ENCODE measurements around the gene TWNK.

The TWNK gene

DNA sequence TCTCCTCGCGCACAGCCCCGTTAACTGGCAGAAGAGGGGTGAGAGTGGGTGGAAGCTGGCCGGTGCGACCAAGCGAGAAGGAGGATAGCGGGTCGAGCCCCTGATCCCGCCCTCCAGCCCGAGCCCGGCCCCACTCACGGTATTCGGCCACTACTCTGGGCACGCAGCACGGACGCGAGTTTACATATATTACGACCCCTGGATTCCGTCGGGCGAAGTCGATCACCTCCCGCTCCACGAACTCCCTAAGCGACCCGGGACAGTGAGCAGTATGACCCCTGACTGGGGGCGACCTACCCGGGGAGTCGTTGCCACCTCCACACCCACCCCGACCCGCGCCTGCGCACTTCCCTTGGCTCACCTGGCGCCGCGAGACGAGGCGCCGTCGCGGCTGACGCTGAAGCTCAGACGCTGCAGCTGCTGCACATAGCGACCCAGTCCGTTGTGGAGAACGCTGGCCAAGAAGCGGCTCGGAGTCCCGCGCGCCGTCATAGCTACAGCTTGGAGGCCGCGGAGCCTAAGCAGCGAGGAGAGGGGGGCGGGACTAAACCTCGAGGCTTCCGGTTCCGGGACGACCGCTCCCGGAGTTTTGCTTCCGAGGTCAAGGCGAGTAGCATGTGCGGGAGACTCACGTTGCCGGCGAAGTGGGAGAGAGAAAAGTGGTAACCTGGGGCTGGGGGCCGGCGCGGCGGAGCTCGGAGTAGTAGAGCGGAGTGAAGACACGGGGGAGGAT is at the start of gene TWNK, which contains the start of gene MRPL43:
TSS of gene TWNK (plus strand) at position 592 of the 733 bp plus-strand sequence. CDS start 668 bp downstream, outside the sequence.
TSS of gene MRPL43 (minus strand) at position 546 of the 733 bp plus-strand sequence. CDS start at position 492, 54 bp downstream.
- DNase-seq (ENCODE audit: low read depth in 2 of 2, low spot score in 1 of 2), result peak; percentile 67 to 71

DNA sequence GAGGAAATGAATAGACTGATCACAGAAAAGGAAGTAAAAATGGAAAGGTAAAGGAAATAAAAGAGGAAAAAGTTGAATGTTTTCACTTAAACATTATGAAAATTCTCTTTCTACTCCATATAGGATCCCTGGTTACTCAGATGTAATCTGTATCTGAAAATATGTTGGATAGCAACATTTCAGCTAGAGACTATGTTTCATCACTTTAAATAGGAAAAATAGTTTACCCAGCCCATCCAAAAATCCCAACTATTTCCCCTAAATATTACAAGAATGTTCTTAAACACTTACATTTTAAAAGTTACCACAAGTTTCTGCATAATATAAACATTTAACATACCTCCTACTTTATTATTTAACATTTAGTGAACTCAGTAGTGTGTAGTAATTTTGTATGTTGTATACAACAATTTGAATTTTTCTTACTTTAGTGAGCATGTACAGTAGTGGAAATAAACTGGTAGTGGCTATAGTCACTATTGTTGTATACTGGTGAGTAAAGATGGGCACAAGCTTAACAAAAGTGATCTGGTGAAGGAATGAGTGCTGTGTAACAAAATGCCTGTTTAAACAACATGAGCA is 47.5 kb upstream of the TWNK start:
- DNase-seq (ENCODE audit: low read depth in 2 of 2, low spot score in 1 of 2), result no peak

DNA sequence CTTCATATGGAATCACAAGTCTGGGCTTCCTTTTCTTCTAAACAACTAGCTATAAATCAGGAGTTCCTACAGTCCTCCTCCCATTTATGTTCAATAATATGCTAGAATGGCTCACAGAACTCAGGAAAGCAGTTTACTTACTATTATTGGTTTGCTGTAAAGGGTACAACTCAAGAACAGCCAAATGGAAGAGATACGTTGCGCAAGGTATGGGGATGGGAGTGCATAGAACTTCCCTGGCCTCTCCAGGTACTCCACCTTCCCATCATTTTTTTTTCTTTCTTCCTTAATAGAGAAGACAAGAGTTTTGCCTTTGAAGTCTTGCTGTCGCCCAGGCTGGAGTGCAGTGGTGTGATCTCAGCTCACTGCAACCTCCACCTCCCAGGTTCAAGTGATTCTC is 45.1 kb upstream of the TWNK start:
- DNase-seq (ENCODE audit: low read depth in 2 of 2, low spot score in 1 of 2), result no peak

DNA sequence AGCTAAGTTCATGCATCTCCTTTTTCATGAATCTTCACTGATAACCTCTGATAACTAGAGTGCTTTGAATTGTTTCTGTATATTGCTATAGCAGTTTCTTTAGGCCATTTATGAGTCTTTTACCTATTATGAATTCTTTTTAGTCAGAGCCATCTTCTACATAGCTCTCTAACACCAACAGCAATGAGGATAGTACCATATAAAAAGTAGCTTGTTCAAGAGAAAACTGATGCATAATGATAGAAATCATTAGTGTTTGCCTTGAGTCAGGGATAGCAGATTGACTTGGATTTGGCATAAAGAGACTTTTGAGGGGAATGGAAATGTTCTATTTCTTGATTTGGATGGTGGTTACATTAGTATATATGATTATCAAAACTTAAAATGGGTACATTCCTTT is 43.8 kb upstream of the TWNK start:
- DNase-seq (ENCODE audit: low read depth in 2 of 2, low spot score in 1 of 2), result no peak

DNA sequence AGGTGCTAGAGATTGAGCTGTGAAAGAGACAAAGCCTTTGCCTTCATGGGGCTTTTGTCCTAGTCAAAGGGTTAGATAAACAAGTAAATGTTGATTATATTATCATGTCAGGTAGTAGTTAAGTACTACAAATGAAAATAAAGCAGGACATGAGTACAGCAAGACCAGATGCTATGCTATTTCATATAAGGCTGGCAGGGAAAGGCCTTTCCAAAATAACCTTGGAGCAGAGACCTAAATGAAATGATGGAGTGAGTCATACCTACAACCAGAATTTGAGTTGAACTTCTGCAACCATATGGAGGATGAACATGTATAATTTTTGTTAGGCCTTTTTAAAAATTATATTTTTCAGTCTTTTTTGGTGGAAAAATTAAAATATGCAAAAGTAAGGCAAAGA is 41.6 kb upstream of the TWNK start:
- DNase-seq (ENCODE audit: low read depth in 2 of 2, low spot score in 1 of 2), result no peak

DNA sequence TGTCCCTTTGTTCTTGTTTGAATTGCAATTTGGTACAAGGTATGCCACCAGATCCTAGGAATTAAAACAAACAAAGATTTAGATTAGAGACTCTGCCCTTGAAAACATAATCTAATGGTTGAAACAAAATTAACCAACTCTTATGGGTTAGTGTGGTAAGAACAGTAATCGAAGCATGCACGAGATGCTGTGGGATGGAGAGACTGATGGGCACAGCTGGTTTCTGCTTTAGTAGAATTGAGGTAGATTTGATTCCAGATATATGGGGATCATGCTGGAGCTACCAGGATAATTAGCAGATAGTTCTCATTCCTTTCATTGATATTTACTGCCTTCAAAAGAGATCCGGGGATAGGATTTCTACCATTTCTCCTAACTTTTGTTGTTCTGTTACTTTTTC is 38.4 kb upstream of the TWNK start:
- DNase-seq (ENCODE audit: low read depth in 2 of 2, low spot score in 1 of 2), result no peak

DNA sequence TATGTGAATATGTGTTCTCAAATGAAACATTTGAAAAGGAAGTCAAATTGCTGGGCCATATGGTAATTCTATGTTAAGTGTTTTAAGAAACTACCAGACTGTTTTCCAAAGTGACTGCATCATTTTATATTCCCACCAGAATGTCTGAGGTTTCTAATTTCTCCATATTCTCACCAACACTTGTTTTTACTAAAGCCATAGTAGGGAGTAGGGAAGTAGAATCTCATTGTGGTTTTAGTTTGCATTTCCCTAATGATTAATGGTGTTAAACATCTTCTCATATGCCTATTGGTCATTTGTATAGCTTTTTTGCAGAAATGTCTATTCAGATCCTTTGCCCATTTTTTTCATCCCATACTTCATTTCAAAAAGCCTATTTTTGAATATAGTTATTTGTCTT is 27.1 kb upstream of the TWNK start:
- DNase-seq (ENCODE audit: low read depth in 2 of 2, low spot score in 1 of 2), result no peak

DNA sequence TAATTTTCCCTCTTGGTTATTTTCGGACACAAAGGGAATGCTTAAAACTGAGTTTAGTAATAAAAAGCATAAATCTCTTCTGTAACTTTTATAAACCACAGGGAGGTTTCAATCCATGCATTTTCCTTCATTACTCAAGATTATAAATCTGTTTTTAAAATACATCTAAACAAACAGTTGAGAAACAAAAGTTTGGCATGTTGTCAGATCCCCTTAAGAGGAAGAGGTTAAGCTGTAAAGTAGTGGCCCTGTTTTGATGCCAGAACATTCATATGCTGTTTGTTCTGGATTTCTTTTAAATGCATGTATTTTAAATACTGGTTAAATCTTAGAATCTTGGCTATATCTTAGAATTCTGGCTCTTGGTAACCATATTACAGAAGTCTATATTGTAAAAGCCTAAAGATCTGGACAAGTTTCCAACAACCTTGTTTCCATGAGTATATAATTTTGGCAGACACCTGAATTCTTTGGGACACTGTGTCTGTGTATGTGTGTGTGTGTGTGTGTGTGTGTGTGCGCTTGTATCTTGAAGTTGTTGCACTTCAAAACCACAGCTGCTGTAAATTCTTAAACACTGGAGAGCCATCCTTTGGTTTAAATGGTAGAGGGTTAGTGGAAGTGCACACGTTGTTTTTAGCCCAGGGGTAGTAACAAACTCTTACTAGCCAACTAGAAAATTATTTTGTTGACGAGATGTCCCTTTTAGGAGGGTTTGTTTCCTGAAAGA is 24.8 kb upstream of the TWNK start:
- no peak for DNase-seq (ENCODE audit: low read depth in 2 of 2, low spot score in 1 of 2)

DNA sequence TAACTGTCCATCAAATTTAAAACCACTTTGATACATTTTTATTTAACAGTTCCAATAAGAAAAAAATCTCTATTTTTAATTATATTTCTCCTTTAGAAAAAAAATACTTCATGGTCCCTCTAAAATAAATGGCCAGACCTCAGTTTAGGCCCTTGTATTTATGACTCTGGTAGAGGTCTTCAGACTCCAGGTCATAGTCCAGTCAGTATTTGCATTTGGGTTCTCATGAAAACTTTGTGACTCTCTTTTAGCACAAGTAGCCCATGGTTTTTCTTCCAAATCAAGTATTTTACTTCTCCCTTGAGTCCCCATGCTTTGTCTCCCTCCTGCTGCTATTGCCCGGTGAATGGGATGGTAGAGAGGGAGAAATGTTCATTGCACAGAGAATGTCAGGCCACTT is 23.5 kb upstream of the TWNK start:
- DNase-seq (ENCODE audit: low read depth in 2 of 2, low spot score in 1 of 2), result no peak

DNA sequence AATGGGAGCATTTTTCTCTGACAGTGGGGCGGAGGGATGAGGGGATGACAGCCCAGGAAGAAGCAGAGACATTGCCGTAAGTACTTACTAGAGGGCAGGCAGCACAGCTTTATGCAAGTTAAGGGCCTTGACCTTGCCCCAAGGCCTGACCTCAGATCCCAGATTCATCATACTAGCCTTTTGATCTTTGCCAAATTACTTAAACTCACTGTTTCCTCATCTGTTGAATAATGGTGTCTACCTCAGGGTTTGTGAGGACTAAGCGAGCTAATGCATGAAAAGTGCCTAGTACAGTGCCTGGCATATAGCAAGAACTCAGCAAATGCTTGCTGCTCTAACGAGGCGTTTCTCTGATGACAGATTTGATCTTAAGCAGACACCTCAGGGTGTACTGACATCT is 21.5 kb upstream of the TWNK start:
- DNase-seq (ENCODE audit: low read depth in 2 of 2, low spot score in 1 of 2), result no peak

DNA sequence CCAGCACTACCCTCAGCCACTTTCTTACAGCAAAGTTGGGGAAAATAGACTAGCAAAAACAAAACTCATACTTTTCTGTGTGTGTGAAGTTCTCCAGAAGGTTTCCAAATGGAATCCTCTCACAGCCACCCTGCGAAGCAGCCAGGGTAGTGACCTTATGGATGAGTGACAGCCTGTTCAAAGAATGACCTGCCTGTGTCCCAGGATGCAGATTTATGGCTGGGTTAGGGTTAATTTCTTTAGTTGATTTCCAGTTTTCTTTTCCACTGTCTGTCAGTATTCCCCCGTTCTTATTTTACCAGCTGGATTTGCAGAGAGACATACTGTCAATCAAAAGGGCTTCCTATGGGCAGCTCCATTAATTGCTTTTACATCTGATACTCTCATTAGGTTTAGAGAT is 20.5 kb upstream of the TWNK start:
- no peak for DNase-seq (ENCODE audit: low read depth in 2 of 2, low spot score in 1 of 2)

DNA sequence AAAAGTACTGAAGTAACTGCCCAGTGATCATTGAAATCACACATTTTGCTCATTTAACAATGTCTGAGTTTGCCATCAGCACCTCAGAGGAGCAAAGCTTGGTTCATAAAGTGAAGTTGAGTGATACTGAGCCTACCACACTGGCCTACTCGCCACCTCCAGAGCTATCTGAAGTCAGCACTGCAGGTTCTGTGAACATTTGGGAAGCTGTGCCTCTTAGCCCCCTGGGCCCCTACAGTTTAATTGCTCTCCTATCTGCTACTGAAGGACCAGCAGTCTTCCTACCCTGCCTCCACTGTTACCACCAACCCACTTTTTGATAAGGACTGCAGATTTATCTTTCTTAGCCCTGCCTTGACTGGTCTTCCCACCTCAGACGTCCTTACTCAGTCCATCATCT is 20.0 kb upstream of the TWNK start:
- no peak for DNase-seq (ENCODE audit: low read depth in 2 of 2, low spot score in 1 of 2)

DNA sequence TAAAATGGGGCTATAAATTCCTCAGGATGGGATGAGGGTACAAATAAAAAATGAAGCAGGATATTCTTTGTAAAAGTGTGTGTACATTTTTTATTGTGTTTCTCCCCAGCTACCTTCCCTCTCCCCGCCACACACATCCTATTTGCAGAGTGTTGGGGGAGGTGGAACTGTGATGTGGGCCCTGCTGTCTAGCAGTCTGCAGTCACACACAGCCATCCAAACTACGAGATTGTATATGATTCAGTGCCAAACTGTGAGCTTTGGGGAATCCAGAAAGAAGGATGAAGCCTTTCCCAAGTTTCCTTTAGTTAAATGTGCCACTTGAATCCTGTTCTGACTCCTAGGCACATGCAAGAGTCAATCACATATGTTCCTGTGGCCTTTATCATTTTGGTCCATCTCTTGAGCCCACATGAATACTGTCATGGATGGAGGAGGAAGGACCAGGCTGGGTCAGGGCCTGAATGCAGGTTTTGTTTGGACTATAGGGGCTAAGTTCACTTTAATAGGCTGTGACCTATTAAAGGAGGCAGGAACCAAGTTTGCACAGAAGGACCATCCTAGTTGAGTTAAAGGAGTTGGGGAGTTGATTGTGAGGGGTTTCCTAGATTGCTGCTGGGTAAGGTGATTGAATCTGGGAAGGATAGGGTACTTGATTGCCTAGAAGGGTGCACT is 19.1 kb upstream of the TWNK start:
- DNase-seq (ENCODE audit: low read depth in 2 of 2, low spot score in 1 of 2), result no peak

DNA sequence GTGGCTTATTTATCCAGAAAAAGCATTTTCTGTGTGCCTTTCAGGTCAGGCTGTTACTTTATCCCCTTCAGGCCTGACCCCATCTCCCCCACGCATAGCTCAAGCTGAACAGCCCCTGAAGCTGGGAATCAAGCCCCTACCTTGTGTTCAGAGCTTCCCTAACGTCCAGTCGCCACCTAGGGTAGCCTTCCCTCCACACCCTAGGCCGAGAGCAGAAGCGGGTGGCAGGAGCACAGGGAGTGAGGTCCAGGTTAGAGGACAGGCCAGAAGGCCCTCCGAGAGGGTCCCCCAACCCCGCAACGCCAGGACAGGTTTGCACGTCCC is 18.5 kb upstream of the TWNK start:
- no peak for DNase-seq (ENCODE audit: low read depth in 2 of 2, low spot score in 1 of 2)

DNA sequence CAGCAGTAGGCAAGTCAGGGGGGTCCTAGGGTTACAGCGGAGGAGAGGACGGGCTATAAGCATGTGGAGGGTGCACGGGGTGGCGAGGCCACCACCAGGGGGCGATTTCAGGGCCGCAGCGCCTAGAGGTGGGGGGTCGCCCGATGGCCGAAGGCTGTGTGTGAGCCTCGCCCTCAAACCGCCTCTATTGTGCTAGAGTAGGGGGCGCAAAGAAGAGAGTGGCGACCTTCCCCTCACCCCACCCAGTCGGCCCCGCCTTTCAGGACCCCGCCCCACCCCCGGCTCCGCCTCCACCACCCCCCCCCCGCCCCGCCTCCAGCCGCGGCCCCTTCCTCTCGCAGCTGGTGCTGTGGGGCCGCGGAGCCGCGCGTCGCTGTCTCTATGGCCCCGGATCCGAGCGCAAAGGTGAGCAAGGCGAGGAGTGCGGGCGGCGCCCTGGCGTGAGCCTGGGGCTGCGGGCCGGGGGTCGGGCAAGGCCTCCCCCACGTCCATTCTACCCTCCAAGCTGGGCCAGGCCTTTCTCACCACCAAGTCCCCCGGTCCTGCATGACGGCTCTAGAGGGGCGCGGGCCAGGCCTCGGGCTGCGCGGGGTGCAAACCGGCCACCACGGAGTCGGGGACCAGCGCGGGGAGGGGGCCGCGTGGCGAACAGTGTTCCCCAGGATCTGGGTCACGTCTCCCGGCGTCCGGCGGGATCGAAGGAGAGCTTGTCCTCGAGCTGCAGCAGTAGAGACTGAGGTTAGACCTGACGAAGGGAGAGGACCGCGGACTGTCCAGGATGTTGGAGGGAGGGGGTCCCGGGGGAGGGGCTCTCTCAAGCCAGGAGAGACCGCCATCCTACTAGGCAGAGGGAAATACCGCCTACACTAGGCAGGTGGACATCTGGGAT is 17.9 kb upstream of the TWNK start, which contains the start of gene SEMA4G:
TSS of gene SEMA4G (plus strand) at position 318 of the 889 bp plus-strand sequence. CDS start 3,409 bp downstream, outside the sequence.
- DNase-seq (ENCODE audit: low read depth in 2 of 2, low spot score in 1 of 2), result no peak

DNA sequence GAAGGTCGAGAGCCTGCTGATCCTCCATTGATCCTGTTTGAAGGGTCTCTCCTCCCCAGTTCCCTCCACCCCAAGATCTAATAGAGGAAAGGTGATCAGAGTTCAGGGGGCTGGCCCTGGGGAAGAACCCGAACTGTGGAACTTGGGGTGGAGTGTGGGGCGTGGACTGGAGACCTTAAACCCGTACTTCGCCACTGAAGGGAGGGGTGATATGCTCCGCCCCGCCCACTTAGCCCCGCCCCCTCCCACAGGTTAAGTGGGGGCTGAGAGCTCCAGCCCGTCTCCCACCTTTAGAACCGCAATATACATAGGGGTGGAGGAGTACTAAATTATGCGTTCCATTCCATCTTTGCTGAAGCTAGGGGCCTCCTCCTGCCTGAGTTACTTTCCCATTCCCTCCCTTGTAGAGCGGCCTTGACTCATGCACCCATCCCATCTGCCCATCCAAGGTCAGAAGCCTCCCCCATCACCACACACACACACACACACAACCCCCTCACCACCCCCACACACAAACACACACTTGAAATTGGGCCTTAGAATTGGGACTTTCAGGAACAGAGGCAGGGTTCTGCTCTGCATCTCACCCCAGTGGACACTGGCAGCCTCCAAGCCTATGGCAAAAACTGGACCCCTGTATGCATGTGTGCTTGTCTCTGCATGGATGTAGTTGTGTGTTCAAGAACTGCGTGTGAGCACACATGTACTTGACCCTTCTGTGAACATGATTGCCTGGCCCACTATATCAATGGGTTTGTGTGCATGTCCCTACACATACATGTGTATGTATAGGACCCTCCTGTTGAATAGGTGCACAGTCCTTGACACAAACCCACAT is 17.0 kb upstream of the TWNK start:
- DNase-seq (ENCODE audit: low read depth in 2 of 2, low spot score in 1 of 2), result peak; percentile 18 to 25

DNA sequence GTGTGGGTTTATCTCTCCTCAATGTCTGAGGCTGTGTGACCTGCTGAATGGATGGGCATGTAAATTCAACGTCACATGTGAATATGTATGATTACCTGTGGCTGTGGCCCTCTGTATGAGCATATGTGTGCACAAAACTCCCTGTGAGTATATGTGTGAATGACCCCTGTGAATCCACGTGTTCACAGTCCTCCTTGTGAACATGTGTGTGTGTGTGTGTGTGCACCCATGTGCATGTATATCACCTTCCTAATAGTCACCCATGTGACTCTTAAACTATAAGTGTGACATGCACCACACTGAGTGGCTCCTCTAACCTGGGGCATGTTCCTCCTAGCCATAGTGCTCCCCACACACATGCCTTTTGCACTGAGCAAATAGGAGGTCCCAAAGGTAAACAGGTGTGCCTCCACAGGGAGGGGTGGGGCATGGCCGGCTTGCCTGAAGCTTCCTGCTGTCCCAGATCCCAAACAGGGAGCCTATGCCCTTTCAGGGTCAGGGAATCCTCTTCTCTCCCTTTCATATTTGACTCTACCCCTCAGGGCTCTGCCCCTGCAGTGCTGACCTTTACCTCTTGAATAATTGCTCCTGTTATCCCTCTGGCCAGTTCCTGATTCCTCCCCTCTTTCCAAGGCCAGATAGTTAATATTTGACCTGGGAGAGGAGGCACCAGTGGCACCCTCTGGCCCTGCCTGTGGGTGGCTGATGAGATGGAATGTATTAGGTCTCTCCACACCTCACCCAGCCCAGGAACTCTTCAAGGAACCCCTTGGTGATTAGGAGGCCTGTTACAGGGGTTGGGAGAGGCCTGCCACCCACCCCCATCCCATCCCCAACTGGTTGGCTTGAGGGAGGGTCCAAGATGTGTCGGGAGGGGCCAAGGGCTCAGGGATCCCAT is 16.2 kb upstream of the TWNK start:
- DNase-seq (ENCODE audit: low read depth in 2 of 2, low spot score in 1 of 2), result no peak

DNA sequence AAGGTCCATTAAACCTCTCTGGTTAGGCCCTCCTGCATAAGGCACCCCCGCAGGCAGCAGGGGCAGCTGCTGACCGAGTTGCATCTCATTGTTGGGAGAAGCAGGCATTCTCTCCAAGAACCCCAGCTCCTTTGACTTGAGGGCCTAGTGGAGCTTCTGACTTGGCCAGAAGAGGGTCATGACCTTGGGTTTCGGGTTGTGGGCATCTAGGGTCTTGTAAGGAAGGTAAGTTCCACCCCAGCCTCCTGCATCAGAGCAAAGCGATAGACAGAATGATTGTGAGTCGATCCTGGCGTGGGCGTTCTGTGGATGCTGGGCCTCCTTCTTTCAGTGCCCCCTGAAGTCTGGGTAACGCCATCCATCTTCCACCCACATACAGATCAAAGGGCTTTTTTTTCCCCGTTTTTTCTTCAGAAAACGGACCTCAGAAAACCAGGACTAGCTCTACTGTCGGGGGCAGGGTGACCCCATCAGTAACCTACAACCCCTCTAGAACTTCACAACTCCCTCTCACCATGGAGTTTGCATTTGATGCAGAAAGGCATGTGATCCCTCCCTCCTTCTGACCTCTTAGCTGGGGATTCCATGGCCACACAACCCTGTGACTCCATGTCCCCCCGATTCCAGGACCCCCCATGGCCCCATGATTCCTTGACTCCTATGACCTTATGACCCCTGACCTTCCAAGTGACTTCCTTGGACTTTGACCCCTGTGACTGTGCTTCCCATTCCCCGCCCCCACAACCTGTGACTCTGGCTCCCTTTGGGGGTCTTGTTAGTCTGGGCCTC is 15.0 kb upstream of the TWNK start:
- DNase-seq (ENCODE audit: low read depth in 2 of 2, low spot score in 1 of 2), result no peak
